ENCODE results near the gene FAM120A.

FAM120A gene

GRCh38 chr9:93597871-93598646, 146.6 kb downstream of the FAM120A start:
- DNase-seq: no peak

DNA sequence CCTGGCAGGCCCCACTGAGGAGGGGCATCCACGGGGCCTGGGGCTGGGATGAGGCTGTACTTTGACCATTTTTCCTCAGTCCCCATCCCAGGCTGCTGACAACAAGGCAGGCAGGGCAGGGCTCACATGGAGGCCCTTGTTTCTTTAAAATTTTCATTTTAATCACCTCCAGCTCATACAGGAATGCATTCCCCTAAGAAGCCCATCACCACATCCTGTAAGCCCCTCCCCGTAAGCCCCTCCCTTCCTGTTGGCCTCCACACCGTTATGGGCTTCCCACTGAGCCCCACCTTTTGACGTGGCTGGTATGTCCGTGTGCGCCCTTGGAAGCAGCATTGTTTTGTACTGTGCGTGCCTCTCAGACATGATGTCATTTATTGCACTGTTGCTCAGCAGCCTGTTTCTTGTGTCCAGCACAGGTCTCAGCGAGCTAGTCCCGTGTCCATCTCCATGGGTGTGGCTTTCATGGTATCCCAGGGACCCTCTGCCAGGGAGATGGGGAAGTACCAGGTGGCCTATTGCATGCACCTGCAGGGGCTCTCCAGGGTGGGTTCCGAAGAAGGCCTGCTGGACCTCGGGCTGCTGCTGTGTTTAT, 147.3 kb downstream of the FAM120A start:
- no peak for DNase-seq

DNA sequence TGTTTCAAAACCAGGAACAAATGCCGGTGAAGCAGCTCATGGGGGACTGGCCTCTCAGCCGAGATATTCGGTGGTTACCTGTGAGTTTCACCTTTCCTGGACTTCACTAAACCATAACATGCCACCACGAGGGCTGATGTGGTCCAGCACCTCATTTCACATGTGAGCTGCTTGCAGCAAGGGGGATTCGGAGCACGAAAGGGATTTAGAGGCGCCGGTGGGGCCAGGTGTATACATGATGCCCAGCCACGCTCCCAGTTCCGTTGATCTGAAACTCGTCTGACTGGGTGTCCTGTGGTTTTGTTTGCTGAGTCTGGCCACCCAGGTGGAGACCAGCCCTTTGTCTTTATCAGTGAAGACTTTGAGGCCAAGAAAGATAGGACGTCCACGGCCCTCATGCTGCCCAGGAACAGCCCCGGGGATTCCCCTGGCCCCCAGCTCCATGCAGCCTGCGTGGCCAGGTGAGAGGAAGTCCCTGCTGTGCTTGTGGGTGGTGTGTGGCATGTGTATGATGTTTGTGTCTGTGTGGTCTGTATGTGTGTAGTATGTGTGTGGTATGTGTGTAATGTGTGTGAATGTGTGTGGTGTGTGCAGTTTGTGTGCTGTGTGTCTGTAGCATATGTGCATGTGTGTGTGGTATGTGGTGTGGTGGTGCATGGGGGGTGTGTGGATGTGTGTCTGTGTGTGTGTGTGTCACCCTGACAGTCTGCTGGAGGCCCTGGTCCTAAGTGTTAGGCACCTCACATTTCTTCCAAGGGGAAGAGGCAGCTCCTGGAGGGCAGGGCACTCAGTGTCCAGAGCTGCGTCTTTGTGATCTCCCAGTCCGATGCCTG, 148.3 kb downstream of the FAM120A start:
- DNase-seq: no peak

GRCh38 chr9:93600504-93600903, 149.0 kb downstream of the FAM120A start:
- DNase-seq: no peak

- DNase-seq: no peak
Observed at GRCh38 chr9:93601063-93601462, 149.6 kb downstream of the FAM120A start.

DNA sequence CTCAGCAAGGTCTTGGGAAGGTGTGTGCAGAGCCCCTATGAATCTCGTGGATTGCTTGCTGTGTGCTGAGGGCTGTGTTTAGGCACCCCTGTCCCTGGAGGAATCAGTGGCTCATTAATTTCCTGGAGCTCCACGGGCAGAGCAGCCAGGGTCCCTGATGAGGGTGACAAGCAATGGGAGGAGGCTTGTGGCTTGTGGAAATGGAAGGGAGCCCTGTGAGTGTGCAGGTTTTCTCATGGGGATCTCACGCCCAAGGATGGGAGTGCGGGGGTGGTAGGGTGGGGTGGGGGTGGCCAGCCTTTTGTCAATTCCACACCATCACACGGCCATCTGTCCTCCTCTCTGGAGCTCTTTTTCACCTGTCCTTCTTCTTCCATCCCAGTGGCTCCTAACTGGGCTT, 150.2 kb downstream of the FAM120A start:
- no peak for DNase-seq

DNA sequence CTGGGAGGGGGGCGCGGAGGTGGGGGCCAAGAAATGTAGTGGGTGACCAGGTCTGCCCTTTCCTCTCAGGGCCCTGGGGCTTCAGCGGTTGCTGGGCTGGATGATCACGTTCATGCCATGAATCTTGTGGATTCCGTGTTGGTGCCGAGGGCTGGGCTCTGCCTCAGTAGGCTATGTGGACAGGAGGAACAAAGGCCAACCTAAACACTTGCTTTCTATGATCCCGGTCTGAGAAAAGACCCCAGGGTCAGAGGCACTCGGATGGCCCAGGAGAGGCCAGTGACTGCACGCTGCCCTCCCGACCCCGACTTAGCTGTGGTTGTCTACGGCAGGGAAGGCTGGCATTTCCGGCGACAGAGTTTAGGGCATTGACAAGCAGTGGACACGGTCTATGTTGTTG, 151.5 kb downstream of the FAM120A start:
- no peak for DNase-seq

DNA sequence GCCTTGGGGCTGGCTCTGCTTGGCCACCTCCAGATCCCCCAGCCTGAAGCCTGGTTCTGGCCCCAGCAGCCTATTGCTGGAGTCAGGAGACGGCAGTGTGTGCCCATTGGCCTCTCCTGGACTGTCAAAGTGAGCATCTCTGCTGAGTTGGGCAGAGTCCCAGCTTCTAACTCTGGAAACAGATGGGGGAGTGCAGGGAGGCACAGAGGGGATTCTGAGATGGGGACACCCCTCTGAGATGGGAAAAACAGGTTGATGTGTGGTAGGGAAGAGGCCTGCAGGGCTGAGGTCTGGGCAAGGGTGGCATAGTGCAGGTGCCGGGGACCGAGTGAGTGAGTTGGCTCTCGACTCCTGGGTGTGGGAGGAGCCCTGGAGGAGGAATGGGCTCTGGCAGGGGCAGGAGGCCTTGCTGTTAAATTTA, 152.4 kb downstream of the FAM120A start:
- no peak for DNase-seq

DNA sequence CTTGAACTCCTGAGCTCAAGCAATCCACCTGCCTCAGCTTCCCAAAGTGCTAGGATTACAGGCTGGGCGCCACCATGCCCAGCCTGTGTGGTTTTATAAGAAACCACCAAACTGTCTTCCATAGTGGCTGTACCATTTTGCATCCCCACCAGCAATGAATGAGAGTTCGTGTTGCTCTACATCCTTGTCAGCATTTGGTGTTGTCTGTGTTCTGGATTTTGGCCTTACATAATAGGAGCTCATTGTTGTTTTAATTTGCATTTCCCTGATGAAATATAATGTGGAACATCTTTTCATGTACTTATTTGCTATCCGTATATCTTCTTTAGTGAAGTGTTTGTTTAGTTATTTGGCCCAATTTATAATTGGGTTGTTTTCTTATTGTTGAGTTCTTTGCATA, 154.7 kb downstream of the FAM120A start:
- no peak for DNase-seq

DNA sequence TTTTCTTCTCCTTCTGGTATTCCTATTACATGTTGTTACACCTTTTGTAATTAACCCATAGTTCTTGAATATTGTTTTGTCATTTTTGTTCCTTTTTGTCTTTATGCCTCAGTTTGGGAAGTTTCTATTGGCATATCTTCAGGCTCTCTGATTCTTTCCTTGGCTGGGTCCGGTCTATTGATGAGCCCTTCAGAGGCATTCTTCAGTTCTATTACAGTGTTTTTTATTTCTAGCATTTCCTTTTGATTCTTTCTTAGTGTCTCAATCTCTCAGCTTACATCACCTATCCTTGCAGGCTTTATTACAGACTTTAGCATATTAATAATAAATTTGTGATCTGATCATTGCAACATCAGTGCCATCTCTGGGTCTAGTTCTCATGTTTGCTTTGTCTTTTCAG, 158.7 kb downstream of the FAM120A start:
- DNase-seq: no peak

GRCh38 chr9:93612052-93612795, 160.7 kb downstream of the FAM120A start:
- no peak for DNase-seq

GRCh38 chr9:93612796-93613154, 161.3 kb downstream of the FAM120A start:
- DNase-seq: no peak

DNA sequence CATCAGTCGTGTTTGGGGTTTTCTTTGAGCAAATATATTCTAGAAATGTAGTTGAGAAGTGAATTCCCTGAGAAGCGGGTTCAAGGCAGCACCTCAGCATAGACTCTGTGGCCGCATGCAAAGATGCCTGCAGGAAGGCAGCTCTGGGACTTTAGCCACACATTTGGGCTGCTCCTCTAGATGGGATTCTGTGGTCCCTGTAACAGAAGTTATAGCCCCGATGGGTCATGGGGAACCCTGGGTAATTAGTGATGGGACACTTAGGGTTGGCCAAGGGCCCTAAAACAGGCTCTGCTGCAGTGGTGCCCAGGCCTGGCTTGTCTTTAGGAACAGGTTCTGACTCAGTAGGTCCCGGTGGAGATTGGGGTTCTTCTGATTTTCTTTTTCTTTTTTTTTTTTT, 161.7 kb downstream of the FAM120A start:
- DNase-seq: no peak

GRCh38 chr9:93613791-93614190, 162.3 kb downstream of the FAM120A start:
- DNase-seq: no peak

GRCh38 chr9:93614830-93615468, 163.5 kb downstream of the FAM120A start:
- DNase-seq: no peak

Measured in GDM1 (cell line).